SK-N-SH treated with all-trans-retinoic acid at 6 μM for 48 hours (cell line): Measurements from ENCODE around the gene KLF13.
A peak's percentile ranks its signal among the peaks of the same experiment; 100 is the strongest.

Experiments used
- ATAC-seq: fragments of 200-7000 bp; cut with Tn5 transposase; 3 replicates; pipeline ENCODE4 v1.9.1; 2020; ENCODE audit warnings: mild to moderate bottlenecking, moderate library complexity
- ARNTL ChIP-seq: fragments of 450-650 bp; formaldehyde crosslinking; IDR thresholded peaks from 2 replicates; pipeline ENCODE4 v1.5.0; 2020; ENCODE audit warnings: low read depth, mild to moderate bottlenecking, moderate library complexity, borderline replicate concordance
- GLIS3 ChIP-seq: fragments of 250-450 bp; sonication (Bioruptor Pico); IDR thresholded peaks from 2 replicates; pipeline ENCODE4 v1.5.0; 2020; ENCODE audit warnings: mild to moderate bottlenecking, moderate library complexity
- ISL1 ChIP-seq: fragments of 250-450 bp; sonication (Bioruptor Pico); IDR thresholded peaks from 2 replicates; pipeline ENCODE4 v2.1.2; 2022; ENCODE audit warnings: mild to moderate bottlenecking, moderate library complexity
- OSR1 ChIP-seq: fragments of 250-450 bp; sonication (Bioruptor Pico); IDR thresholded peaks from 2 replicates; pipeline ENCODE4 v1.8.0; 2022; ENCODE audit warnings: moderate library complexity, mild to moderate bottlenecking, inconsistent platforms
- PPARA ChIP-seq: fragments of 250-450 bp; sonication (Bioruptor Pico); IDR thresholded peaks from 2 replicates; pipeline ENCODE4 v1.5.0; 2020; ENCODE audit warnings: mild to moderate bottlenecking, borderline replicate concordance
- RARB ChIP-seq: fragments of 250-450 bp; sonication (Bioruptor Pico); IDR thresholded peaks from 2 replicates; pipeline ENCODE4 v1.8.0; 2021; ENCODE audit warnings: mild to moderate bottlenecking, moderate library complexity
- SNAI2 ChIP-seq: fragments of 250-450 bp; sonication (Bioruptor Pico); IDR thresholded peaks from 2 replicates; pipeline ENCODE4 v1.5.0; 2020; ENCODE audit warnings: mild to moderate bottlenecking, moderate library complexity
- TCF4 ChIP-seq: fragments of 250-450 bp; sonication (Bioruptor Pico); IDR thresholded peaks from 2 replicates; pipeline ENCODE4 v1.8.0; 2021; ENCODE audit warnings: mild to moderate bottlenecking, moderate library complexity, borderline replicate concordance
- TOX ChIP-seq: fragments of 250-450 bp; sonication (Bioruptor Pico); IDR thresholded peaks from 2 replicates; pipeline ENCODE4 v1.8.0; 2021; ENCODE audit warnings: mild to moderate bottlenecking, moderate library complexity, borderline replicate concordance
- ZC3H10 ChIP-seq: fragments of 250-450 bp; sonication (Bioruptor Pico); IDR thresholded peaks from 2 replicates; pipeline ENCODE4 v1.5.1; 2021; ENCODE audit warnings: mild to moderate bottlenecking, moderate library complexity
- ZFP30 ChIP-seq: fragments of 450-650 bp; formaldehyde crosslinking; IDR thresholded peaks from 2 replicates; pipeline ENCODE4 v1.5.0; 2022; ENCODE audit warnings: mild to moderate bottlenecking, moderate library complexity
- ZNF565 ChIP-seq: fragments of 450-650 bp; formaldehyde crosslinking; conservative IDR thresholded peaks from 2 replicates; pipeline ENCODE4 v1.5.0; 2020; ENCODE audit warnings: low read depth, mild to moderate bottlenecking, moderate library complexity
- ZNF70 ChIP-seq: fragments of 450-650 bp; formaldehyde crosslinking; IDR thresholded peaks from 2 replicates; pipeline ENCODE4 v1.5.0; 2020; ENCODE audit warnings: mild to moderate bottlenecking, moderate library complexity
- TF ChIP-seq, protein P1 (sequence below): fragments of 250-450 bp; sonication (Bioruptor Pico); IDR thresholded peaks from 2 replicates; pipeline ENCODE4 v1.5.1; 2021; ENCODE audit warnings: mild to moderate bottlenecking, moderate library complexity
- TF ChIP-seq, protein P2 (sequence below): fragments of 250-450 bp; sonication (Bioruptor Pico); IDR thresholded peaks from 2 replicates; pipeline ENCODE4 v1.8.0; 2021; ENCODE audit warnings: low read depth, mild to moderate bottlenecking, moderate library complexity, borderline replicate concordance
- TF ChIP-seq, protein P3 (sequence below): fragments of 250-450 bp; sonication (Bioruptor Pico); IDR thresholded peaks from 2 replicates; pipeline ENCODE4 v1.5.1; 2020; ENCODE audit warnings: low read depth, mild to moderate bottlenecking, moderate library complexity
- TF ChIP-seq, protein P4 (sequence below): fragments of 250-450 bp; sonication (Bioruptor Pico); IDR thresholded peaks from 2 replicates; pipeline ENCODE4 v1.5.0; 2020; ENCODE audit warnings: mild to moderate bottlenecking, moderate library complexity

The KLF13 gene

DNA sequence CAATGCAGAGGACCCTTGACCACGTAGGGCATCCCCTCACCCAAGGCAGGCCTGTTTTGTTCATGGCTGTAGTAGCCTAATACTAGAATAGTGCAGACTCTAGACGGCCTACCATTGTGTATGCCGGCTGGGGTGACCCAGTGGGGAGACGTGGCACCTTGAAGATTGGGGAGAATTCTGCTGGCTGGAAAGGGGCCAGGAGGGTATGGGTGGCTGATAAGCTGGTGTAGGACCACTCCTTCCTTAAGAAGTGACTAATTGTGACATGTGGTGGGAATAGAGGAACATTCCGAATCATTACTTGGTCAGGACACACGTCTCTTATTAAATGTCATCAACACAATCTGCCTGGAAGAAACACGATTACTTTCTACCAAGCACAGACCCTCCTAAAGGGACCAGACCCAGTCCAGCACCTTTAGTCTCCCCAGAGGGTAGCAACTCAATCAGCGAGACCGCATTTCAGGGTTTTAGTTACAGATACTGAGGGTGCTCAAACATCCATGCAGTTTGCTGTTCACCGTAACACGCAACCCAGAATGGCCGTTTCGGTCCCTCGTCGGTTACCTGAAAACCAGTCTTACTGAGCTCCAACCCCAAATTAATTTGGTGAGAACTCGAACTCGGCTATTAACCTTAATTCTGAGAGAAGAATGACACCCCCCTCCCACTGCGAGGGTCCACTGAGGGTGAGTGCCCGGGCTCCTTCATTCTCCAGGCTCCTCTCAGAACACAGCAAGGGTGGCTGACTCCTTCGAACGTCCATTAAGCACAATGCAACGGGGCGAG, 1.6 kb upstream of the KLF13 start:
- TF ChIP-seq TOX (CRISPR knock-in tag) = no peak
- no peak for TF ChIP-seq ISL1
- no peak for TF ChIP-seq ARNTL (CRISPR knock-in tag)
- TF ChIP-seq, protein P1, sequence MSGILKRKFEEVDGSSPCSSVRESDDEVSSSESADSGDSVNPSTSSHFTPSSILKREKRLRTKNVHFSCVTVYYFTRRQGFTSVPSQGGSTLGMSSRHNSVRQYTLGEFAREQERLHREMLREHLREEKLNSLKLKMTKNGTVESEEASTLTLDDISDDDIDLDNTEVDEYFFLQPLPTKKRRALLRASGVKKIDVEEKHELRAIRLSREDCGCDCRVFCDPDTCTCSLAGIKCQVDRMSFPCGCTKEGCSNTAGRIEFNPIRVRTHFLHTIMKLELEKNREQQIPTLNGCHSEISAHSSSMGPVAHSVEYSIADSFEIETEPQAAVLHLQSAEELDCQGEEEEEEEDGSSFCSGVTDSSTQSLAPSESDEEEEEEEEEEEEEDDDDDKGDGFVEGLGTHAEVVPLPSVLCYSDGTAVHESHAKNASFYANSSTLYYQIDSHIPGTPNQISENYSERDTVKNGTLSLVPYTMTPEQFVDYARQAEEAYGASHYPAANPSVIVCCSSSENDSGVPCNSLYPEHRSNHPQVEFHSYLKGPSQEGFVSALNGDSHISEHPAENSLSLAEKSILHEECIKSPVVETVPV (CRISPR knock-in tag) = no peak
- TF ChIP-seq, protein P2, sequence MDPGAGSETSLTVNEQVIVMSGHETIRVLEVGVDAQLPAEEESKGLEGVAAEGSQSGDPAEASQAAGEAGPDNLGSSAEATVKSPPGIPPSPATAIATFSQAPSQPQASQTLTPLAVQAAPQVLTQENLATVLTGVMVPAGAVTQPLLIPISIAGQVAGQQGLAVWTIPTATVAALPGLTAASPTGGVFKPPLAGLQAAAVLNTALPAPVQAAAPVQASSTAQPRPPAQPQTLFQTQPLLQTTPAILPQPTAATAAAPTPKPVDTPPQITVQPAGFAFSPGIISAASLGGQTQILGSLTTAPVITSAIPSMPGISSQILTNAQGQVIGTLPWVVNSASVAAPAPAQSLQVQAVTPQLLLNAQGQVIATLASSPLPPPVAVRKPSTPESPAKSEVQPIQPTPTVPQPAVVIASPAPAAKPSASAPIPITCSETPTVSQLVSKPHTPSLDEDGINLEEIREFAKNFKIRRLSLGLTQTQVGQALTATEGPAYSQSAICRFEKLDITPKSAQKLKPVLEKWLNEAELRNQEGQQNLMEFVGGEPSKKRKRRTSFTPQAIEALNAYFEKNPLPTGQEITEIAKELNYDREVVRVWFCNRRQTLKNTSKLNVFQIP = no peak
- TF ChIP-seq RARB (CRISPR knock-in tag) = no peak
- no peak for ATAC-seq

DNA sequence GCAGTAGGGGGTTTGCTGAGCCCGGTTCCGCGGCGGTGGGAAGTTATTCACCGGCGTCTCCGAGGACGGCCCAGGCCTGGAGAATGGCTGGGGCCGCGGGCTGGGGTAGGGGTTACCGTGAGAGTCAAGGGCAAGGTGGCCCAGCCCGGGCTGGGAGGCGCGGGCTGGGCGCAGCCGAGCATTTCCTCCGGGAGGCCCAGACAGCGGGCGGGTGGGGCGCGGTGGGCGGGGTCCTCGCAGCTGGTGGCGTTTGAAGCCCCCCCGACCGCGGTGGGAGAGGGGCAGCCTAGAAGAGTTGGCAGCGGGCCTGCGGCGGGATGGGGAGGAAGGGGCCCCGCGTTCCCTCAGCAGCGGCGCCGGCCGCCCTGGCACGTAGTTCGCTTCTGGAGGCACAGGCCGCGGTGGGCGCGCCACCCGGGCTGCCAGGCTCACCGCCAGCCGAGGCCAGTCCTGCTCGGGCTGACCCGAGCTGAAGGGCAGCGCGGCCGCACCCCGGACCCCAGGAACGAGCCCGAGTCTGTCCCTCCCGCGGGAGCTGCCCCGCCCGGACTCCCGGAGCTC, 960 bp upstream of the KLF13 start:
- TF ChIP-seq ARNTL (CRISPR knock-in tag) (no peak), ZC3H10 (CRISPR knock-in tag) (no peak), SNAI2 (CRISPR knock-in tag) (no peak), ZNF70 (CRISPR knock-in tag) (no peak)
- TF ChIP-seq, protein P2 = no peak
- TF ChIP-seq, protein P3, sequence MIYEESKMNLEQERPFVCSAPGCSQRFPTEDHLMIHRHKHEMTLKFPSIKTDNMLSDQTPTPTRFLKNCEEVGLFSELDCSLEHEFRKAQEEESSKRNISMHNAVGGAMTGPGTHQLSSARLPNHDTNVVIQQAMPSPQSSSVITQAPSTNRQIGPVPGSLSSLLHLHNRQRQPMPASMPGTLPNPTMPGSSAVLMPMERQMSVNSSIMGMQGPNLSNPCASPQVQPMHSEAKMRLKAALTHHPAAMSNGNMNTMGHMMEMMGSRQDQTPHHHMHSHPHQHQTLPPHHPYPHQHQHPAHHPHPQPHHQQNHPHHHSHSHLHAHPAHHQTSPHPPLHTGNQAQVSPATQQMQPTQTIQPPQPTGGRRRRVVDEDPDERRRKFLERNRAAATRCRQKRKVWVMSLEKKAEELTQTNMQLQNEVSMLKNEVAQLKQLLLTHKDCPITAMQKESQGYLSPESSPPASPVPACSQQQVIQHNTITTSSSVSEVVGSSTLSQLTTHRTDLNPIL (CRISPR knock-in tag) = no peak
- ATAC-seq = peak; percentile 30

DNA sequence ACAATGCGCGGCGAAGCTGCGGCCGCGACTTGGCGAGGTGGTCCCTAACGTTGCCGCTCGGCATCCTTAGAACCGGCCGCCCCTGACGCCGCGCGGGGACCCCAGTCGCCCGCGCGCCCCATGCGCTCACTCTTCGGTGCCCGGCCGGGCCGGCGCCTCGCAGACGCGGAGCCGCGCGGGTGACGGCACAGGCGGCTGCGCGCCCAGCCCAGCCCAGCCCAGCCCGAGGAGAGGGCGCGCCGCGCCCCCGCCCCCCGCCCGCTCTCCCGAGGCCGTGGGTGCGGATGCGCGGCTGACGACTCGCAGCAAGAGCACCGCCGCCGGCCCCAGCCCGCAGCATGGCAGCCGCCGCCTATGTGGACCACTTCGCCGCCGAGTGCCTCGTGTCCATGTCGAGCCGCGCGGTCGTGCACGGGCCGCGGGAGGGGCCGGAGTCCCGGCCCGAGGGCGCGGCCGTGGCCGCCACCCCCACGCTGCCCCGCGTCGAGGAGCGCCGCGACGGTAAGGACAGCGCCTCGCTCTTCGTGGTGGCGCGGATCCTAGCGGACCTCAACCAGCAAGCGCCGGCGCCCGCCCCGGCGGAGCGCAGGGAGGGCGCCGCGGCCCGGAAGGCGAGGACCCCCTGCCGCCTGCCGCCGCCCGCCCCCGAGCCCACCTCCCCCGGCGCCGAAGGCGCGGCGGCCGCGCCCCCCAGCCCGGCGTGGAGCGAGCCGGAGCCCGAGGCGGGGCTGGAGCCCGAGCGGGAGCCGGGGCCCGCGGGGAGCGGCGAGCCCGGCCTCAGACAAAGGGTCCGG, 437 bp downstream of the KLF13 start:
- TF ChIP-seq RARB (CRISPR knock-in tag) (no peak), PPARA (CRISPR knock-in tag) (no peak), SNAI2 (CRISPR knock-in tag) (no peak), ZFP30 (no peak), TOX (CRISPR knock-in tag) (no peak), ARNTL (CRISPR knock-in tag) (no peak), GLIS3 (no peak), TCF4 (no peak), ZNF565 (CRISPR knock-in tag) (no peak), ISL1 (no peak), ZC3H10 (CRISPR knock-in tag) (no peak), OSR1 (CRISPR knock-in tag) (no peak)
- TF ChIP-seq, protein P4, sequence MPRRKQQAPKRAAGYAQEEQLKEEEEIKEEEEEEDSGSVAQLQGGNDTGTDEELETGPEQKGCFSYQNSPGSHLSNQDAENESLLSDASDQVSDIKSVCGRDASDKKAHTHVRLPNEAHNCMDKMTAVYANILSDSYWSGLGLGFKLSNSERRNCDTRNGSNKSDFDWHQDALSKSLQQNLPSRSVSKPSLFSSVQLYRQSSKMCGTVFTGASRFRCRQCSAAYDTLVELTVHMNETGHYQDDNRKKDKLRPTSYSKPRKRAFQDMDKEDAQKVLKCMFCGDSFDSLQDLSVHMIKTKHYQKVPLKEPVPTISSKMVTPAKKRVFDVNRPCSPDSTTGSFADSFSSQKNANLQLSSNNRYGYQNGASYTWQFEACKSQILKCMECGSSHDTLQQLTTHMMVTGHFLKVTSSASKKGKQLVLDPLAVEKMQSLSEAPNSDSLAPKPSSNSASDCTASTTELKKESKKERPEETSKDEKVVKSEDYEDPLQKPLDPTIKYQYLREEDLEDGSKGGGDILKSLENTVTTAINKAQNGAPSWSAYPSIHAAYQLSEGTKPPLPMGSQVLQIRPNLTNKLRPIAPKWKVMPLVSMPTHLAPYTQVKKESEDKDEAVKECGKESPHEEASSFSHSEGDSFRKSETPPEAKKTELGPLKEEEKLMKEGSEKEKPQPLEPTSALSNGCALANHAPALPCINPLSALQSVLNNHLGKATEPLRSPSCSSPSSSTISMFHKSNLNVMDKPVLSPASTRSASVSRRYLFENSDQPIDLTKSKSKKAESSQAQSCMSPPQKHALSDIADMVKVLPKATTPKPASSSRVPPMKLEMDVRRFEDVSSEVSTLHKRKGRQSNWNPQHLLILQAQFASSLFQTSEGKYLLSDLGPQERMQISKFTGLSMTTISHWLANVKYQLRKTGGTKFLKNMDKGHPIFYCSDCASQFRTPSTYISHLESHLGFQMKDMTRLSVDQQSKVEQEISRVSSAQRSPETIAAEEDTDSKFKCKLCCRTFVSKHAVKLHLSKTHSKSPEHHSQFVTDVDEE (CRISPR knock-in tag) = no peak
- TF ChIP-seq, protein P1 (CRISPR knock-in tag) = no peak
- TF ChIP-seq, protein P3 (CRISPR knock-in tag) = no peak
- TF ChIP-seq, protein P2 = no peak
- peak; percentile 17 for ATAC-seq
